ENCODE data around the gene DCTN3.

- TF ChIP-seq CTCF (IDR thresholded peaks at IDR 0.05; ENCODE audit: insufficient read depth, low read depth, low read length) (no peak), EZH2 (IDR thresholded peaks at IDR 0.05; ENCODE audit: insufficient read depth, low read length) (no peak)
These were observed 52.2 kb downstream of the DCTN3 start for GRCh38 chr9:34568133-34568532.

Measured in astrocyte (in vitro differentiated cells and primary cell).